Activated naive CD8-positive, alpha-beta T cell treated with anti-CD3 and anti-CD28 coated beads for 36 hours (primary cell): ENCODE measurements around the gene CBLL1. TPM values are rescaled to one million over a fixed set of nuclear protein-coding genes. Genes with fewer than 3 reads are reported as not detected.

Experiments used
- DNase-seq: peaks from one replicate; pipeline ENCODE4 v3.0.0; 2021
- H3K27ac Mint-ChIP-seq: one replicate; pipeline ENCODE4 v1.8.0; 2022; ENCODE audit warnings: mild to moderate bottlenecking, moderate library complexity, mixed read lengths
- H3K27me3 Mint-ChIP-seq: one replicate; pipeline ENCODE4 v1.8.0; 2022; ENCODE audit warnings: mild to moderate bottlenecking, mixed read lengths
- H3K36me3 Mint-ChIP-seq: one replicate; pipeline ENCODE4 v1.8.0; 2021; ENCODE audit warnings: mild to moderate bottlenecking, mixed read lengths
- H3K4me1 Mint-ChIP-seq: one replicate; pipeline ENCODE4 v1.8.0; 2021; ENCODE audit warnings: mixed read lengths
- H3K4me3 Mint-ChIP-seq: one replicate; pipeline ENCODE4 v1.8.0; 2022; ENCODE audit warnings: mild to moderate bottlenecking, moderate library complexity, mixed read lengths
- H3K9me3 Mint-ChIP-seq: one replicate; pipeline ENCODE4 v1.8.0; 2022; ENCODE audit warnings: mixed read lengths
- total RNA-seq, 2 experiments: library from RNA; stranded (reverse); gene quantifications; one replicate each; pipeline ENCODE4 v1.2.3, GENCODE V29; 2021

The CBLL1 gene
- total RNA-seq, 2 experiments from 2014 or later, result 43.3 to 44.2 TPM

GRCh38 chr7:107723255-107723654, 20.7 kb upstream of the CBLL1 start:
- H3K4me3 Mint-ChIP-seq, result no peak overlapping the region
- no peaks in the 10 kb centered on the region for H3K9me3 Mint-ChIP-seq
- no peaks in the 10 kb centered on the region for H3K4me1 Mint-ChIP-seq
- H3K27ac Mint-ChIP-seq, result no peak overlapping the region
- no peaks in the 10 kb centered on the region for H3K36me3 Mint-ChIP-seq
- no peak for DNase-seq
- H3K27me3 Mint-ChIP-seq, result peaks cover 10% of the 10 kb centered on the region

GRCh38 chr7:107725138-107725740, 18.7 kb upstream of the CBLL1 start:
- no peaks in the 10 kb centered on the region for H3K4me1 Mint-ChIP-seq
- no peak overlapping the region for H3K4me3 Mint-ChIP-seq
- H3K27me3 Mint-ChIP-seq, result peaks cover 22% of the 10 kb centered on the region
- no peaks in the 10 kb centered on the region for H3K9me3 Mint-ChIP-seq
- H3K27ac Mint-ChIP-seq, result no peak overlapping the region
- peak; percentile 18 for DNase-seq
- no peaks in the 10 kb centered on the region for H3K36me3 Mint-ChIP-seq

- H3K9me3 Mint-ChIP-seq, result no peaks in the 10 kb centered on the region
- H3K27me3 Mint-ChIP-seq, result peaks cover 22% of the 10 kb centered on the region
- no peak for DNase-seq
- no peaks in the 10 kb centered on the region for H3K36me3 Mint-ChIP-seq
- no peak overlapping the region for H3K4me3 Mint-ChIP-seq
- no peak overlapping the region for H3K27ac Mint-ChIP-seq
- no peaks in the 10 kb centered on the region for H3K4me1 Mint-ChIP-seq
These were observed 17.4 kb upstream of the CBLL1 start for GRCh38 chr7:107726356-107727130.

GRCh38 chr7:107728276-107728675, 15.7 kb upstream of the CBLL1 start:
- Mint-ChIP-seq H3K9me3 (no peaks in the 10 kb centered on the region), H3K36me3 (no peaks in the 10 kb centered on the region), H3K27me3 (peaks cover 22% of the 10 kb centered on the region), H3K4me3 (no peak overlapping the region), H3K27ac (no peak overlapping the region), H3K4me1 (no peaks in the 10 kb centered on the region)
- no peak for DNase-seq

GRCh38 chr7:107742678-107743566, 1.0 kb upstream of the CBLL1 start:
- Mint-ChIP-seq H3K27ac (peak overlapping the region; percentile 97), H3K27me3 (no peaks in the 10 kb centered on the region), H3K4me1 (peaks cover 28% of the 10 kb centered on the region), H3K4me3 (peak overlapping the region; percentile 91), H3K36me3 (peaks cover 15% of the 10 kb centered on the region), H3K9me3 (no peaks in the 10 kb centered on the region)
- no peak for DNase-seq

GRCh38 chr7:107744345-107744750, 406 bp downstream of the CBLL1 start:
- Mint-ChIP-seq H3K36me3 (peaks cover 15% of the 10 kb centered on the region), H3K9me3 (no peaks in the 10 kb centered on the region), H3K4me1 (peaks cover 35% of the 10 kb centered on the region)

GRCh38 chr7:107746006-107746405, 2.1 kb downstream of the CBLL1 start:
- Mint-ChIP-seq H3K27ac (peak overlapping the region; percentile 62), H3K27me3 (no peaks in the 10 kb centered on the region), H3K4me3 (peak overlapping the region; percentile 91), H3K9me3 (no peaks in the 10 kb centered on the region), H3K4me1 (peaks cover 35% of the 10 kb centered on the region), H3K36me3 (peaks cover 21% of the 10 kb centered on the region)
- DNase-seq, result no peak

More at GRCh38 chr7:107744345-107744750, 406 bp downstream of the CBLL1 start:
- no peak for DNase-seq
- Mint-ChIP-seq H3K27ac (peak overlapping the region; percentile 97), H3K27me3 (no peaks in the 10 kb centered on the region), H3K4me3 (peak overlapping the region; percentile 91)

- Mint-ChIP-seq H3K4me1 (peaks cover 23% of the 10 kb centered on the region), H3K36me3 (peaks cover 13% of the 10 kb centered on the region), H3K27me3 (no peaks in the 10 kb centered on the region), H3K9me3 (no peaks in the 10 kb centered on the region), H3K27ac (no peak overlapping the region), H3K4me3 (no peak overlapping the region)
- no peak for DNase-seq
These were observed 7.2 kb downstream of the CBLL1 start for GRCh38 chr7:107751113-107751512.

- Mint-ChIP-seq H3K36me3 (peaks cover 28% of the 10 kb centered on the region), H3K9me3 (no peaks in the 10 kb centered on the region), H3K4me1 (peaks cover 7% of the 10 kb centered on the region), H3K27me3 (no peaks in the 10 kb centered on the region), H3K4me3 (no peak overlapping the region), H3K27ac (no peak overlapping the region)
- DNase-seq, result no peak
These were observed 10.7 kb downstream of the CBLL1 start for GRCh38 chr7:107754642-107755041.

GRCh38 chr7:107758667-107759066, 14.7 kb downstream of the CBLL1 start:
- no peak overlapping the region for H3K27ac Mint-ChIP-seq
- H3K4me3 Mint-ChIP-seq, result no peak overlapping the region
- no peaks in the 10 kb centered on the region for H3K27me3 Mint-ChIP-seq
- DNase-seq, result no peak
- H3K4me1 Mint-ChIP-seq, result no peaks in the 10 kb centered on the region
- peaks cover 16% of the 10 kb centered on the region for H3K36me3 Mint-ChIP-seq
- no peaks in the 10 kb centered on the region for H3K9me3 Mint-ChIP-seq

- H3K9me3 Mint-ChIP-seq, result no peaks in the 10 kb centered on the region
- peaks cover 22% of the 10 kb centered on the region for H3K4me1 Mint-ChIP-seq
- H3K27ac Mint-ChIP-seq, result no peak overlapping the region
- no peak for DNase-seq
- H3K36me3 Mint-ChIP-seq, result peaks cover 15% of the 10 kb centered on the region
- no peak overlapping the region for H3K4me3 Mint-ChIP-seq
- no peaks in the 10 kb centered on the region for H3K27me3 Mint-ChIP-seq
These were observed 23.4 kb downstream of the CBLL1 start for GRCh38 chr7:107767391-107767790.

- Mint-ChIP-seq H3K27me3 (no peaks in the 10 kb centered on the region), H3K4me1 (peaks cover 26% of the 10 kb centered on the region), H3K4me3 (no peak overlapping the region), H3K27ac (peak overlapping the region; percentile 13), H3K36me3 (peaks cover 15% of the 10 kb centered on the region), H3K9me3 (no peaks in the 10 kb centered on the region)
- DNase-seq, result no peak
These were observed 24.3 kb downstream of the CBLL1 start for GRCh38 chr7:107768263-107768662.

- Mint-ChIP-seq H3K27ac (no peak overlapping the region), H3K27me3 (no peaks in the 10 kb centered on the region), H3K9me3 (no peaks in the 10 kb centered on the region), H3K4me3 (no peak overlapping the region), H3K4me1 (peaks cover 14% of the 10 kb centered on the region), H3K36me3 (no peaks in the 10 kb centered on the region)
- DNase-seq, result no peak
These were observed 29.1 kb downstream of the CBLL1 start for GRCh38 chr7:107773027-107773426.

GRCh38 chr7:107777702-107778101, 33.8 kb downstream of the CBLL1 start:
- no peaks in the 10 kb centered on the region for H3K27me3 Mint-ChIP-seq

GRCh38 chr7:107778283-107778682, 34.3 kb downstream of the CBLL1 start:
- no peak for DNase-seq
- H3K4me3 Mint-ChIP-seq, result no peak overlapping the region
- peaks cover under 1% of the 10 kb centered on the region for H3K4me1 Mint-ChIP-seq
- no peaks in the 10 kb centered on the region for H3K36me3 Mint-ChIP-seq
- H3K9me3 Mint-ChIP-seq, result no peaks in the 10 kb centered on the region
- H3K27me3 Mint-ChIP-seq, result no peaks in the 10 kb centered on the region
- H3K27ac Mint-ChIP-seq, result no peak overlapping the region

More at GRCh38 chr7:107777702-107778101, 33.8 kb downstream of the CBLL1 start:
- Mint-ChIP-seq H3K4me3 (no peak overlapping the region), H3K36me3 (no peaks in the 10 kb centered on the region), H3K4me1 (peaks cover 2% of the 10 kb centered on the region), H3K9me3 (no peaks in the 10 kb centered on the region), H3K27ac (no peak overlapping the region)
- no peak for DNase-seq
